ENCODE measurements around the gene SOX11.
"Not testable (repeated sequence)": the region's sequence is repeated elsewhere in the genome, so short reads cannot be mapped to it uniquely, and the experiment has no call there.

DNA sequence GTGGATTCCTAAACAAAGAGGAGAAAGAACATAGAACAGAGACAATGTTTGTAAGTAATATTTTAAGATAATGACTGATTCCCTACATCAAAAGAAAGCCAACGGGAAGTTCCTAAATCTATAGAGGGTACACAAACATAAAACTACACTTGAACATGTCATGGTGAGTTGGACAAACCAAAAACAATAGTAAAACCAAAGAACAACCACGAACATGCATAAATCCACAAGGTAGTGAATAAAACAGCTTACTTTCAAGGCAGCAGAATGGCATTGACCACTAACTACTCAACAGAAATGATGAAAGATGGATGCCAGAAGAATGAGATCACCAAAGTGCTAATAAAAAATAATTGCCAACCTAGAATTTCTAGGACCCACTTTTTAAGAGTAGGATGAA is 39.5 kb upstream of the SOX11 start:
- TF ChIP-seq, protein P1, sequence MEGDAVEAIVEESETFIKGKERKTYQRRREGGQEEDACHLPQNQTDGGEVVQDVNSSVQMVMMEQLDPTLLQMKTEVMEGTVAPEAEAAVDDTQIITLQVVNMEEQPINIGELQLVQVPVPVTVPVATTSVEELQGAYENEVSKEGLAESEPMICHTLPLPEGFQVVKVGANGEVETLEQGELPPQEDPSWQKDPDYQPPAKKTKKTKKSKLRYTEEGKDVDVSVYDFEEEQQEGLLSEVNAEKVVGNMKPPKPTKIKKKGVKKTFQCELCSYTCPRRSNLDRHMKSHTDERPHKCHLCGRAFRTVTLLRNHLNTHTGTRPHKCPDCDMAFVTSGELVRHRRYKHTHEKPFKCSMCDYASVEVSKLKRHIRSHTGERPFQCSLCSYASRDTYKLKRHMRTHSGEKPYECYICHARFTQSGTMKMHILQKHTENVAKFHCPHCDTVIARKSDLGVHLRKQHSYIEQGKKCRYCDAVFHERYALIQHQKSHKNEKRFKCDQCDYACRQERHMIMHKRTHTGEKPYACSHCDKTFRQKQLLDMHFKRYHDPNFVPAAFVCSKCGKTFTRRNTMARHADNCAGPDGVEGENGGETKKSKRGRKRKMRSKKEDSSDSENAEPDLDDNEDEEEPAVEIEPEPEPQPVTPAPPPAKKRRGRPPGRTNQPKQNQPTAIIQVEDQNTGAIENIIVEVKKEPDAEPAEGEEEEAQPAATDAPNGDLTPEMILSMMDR (conservative IDR thresholded peaks at IDR 0.05; ENCODE audit: low read depth, low read length): not testable (repeated sequence)
- not testable (repeated sequence) for TF ChIP-seq EZH2phosphoT487 (IDR thresholded peaks at IDR 0.05; ENCODE audit: borderline replicate concordance, low read length)
